H1 (cell line): ENCODE measurements around the gene KREMEN1. TPM values are rescaled to one million over a fixed set of nuclear protein-coding genes. Genes with fewer than 3 reads are reported as not detected.

Source experiments
- CTCF ChIA-PET: fragments of 300-600 bp; sonication (Branson Sonifier 250); formaldehyde crosslinking; loops from one replicate; lab custom pipeline; 2021; ENCODE audit not compliant: partially characterized antibody; lab: Charles Lee
- POLR2A ChIA-PET: fragments of 300-600 bp; sonication (Branson Sonifier 250); formaldehyde crosslinking; loops from one replicate; lab custom pipeline; 2021; ENCODE audit warnings: inconsistent platforms; ENCODE audit not compliant: partially characterized antibody; lab: Charles Lee
- DNase-seq, 2 experiments: peaks; one replicate each; pipeline versions ENCODE4 v3.0.0 to v3.0.0-alpha.2; 2010 to 2022; ENCODE audit warnings: low spot score in 2 of 2, low read depth in 1 of 2, mixed read lengths in 1 of 2
- FAIRE-seq: peaks from 2 replicates; lab custom pipeline; 2011; peaks lifted over from hg19 to GRCh38; lab: Jason Lieb, UNC
- H2AFZ ChIP-seq: 2 replicates; pipeline ENCODE4 v1.8.1; 2012; ENCODE audit warnings: low read length, inconsistent platforms
- H2AK5ac ChIP-seq: 2 replicates; pipeline ENCODE4 v1.6.1; 2013; ENCODE audit warnings: low read depth, low read length
- H2BK120ac ChIP-seq: replicated peaks from 2 replicates; pipeline ENCODE3; 2013; ENCODE audit warnings: low read depth, low read length, inconsistent platforms
- H2BK12ac ChIP-seq: 2 replicates; pipeline ENCODE4 v1.6.1; 2013; ENCODE audit warnings: low read depth, low read length
- H2BK15ac ChIP-seq: 2 replicates; pipeline ENCODE4 v1.6.1; 2013; ENCODE audit warnings: low read length
- H2BK20ac ChIP-seq: 2 replicates; pipeline ENCODE4 v1.6.1; 2013; ENCODE audit warnings: low read length
- H2BK5ac ChIP-seq: 2 replicates; pipeline ENCODE4 v1.6.1; 2013; ENCODE audit warnings: low read depth, low read length
- H3K14ac ChIP-seq: 2 replicates; pipeline ENCODE4 v1.6.1; 2013; ENCODE audit warnings: inconsistent platforms; ENCODE audit not compliant: insufficient read length
- H3K18ac ChIP-seq: 2 replicates; pipeline ENCODE4 v1.6.1; 2013; ENCODE audit warnings: low read length; ENCODE audit errors: extremely low read depth
- H3K23ac ChIP-seq: 2 replicates; pipeline ENCODE4 v1.6.1; 2013; ENCODE audit warnings: inconsistent platforms; ENCODE audit not compliant: insufficient read length
- H3K23me2 ChIP-seq: 2 replicates; pipeline ENCODE4 v1.6.1; 2013; ENCODE audit warnings: low read depth, low read length
- H3K27ac ChIP-seq: 2 replicates; pipeline ENCODE4 v1.6.1; 2011; ENCODE audit warnings: low read depth, low read length, inconsistent platforms
- H3K27me3 ChIP-seq, 4 experiments: replicated peaks in 1 of 4; 1 replicate in 1 of 4; 2 replicates in 3 of 4; pipeline versions ENCODE4 v1.6.1 to v1.8.1; 2011 to 2013; ENCODE audit warnings: low read length in 3 of 4, mild to moderate bottlenecking in 3 of 4, inconsistent platforms in 2 of 4, mixed read lengths in 2 of 4, moderate library complexity in 1 of 4; ENCODE audit not compliant: control insufficient read depth in 3 of 4, insufficient read depth in 3 of 4; ENCODE audit errors: extremely low read depth in 1 of 4
- H3K36me3 ChIP-seq, 4 experiments: 2 replicates each; pipeline versions ENCODE4 v1.6.1 to v1.8.1; 2011 to 2013; ENCODE audit warnings: mild to moderate bottlenecking in 4 of 4, low read length in 3 of 4, moderate library complexity in 2 of 4, control low read depth in 1 of 4, inconsistent platforms in 1 of 4; ENCODE audit not compliant: insufficient read depth in 4 of 4, control insufficient read depth in 2 of 4
- H3K4ac ChIP-seq: replicated peaks from 2 replicates; pipeline ENCODE3; 2013; ENCODE audit warnings: low read length, low read depth, mixed read lengths, inconsistent platforms; ENCODE audit not compliant: insufficient read length
- H3K4me1 ChIP-seq, 4 experiments: replicated peaks in 1 of 4; 1 replicate in 1 of 4; 2 replicates in 3 of 4; pipeline versions ENCODE4 v1.6.1 to v1.8.1; 2011 to 2013; ENCODE audit warnings: low read length in 3 of 4, inconsistent platforms in 2 of 4, mixed read lengths in 1 of 4; ENCODE audit not compliant: insufficient read depth in 4 of 4, control insufficient read depth in 3 of 4
- H3K4me2 ChIP-seq, 2 experiments: 2 replicates each; pipeline versions ENCODE4 v1.6.1 to v1.8.1; 2011 to 2013; ENCODE audit warnings: low read depth in 2 of 2, low read length in 2 of 2, control low read depth in 1 of 2, inconsistent platforms in 1 of 2, mild to moderate bottlenecking in 1 of 2; ENCODE audit not compliant: insufficient read depth in 1 of 2
- H3K4me3 ChIP-seq, 4 experiments: fragments of 200-600, 300-600 bp in 1 of 4; sonication (generic), shearing (Covaris generic), sonication (Bioruptor Twin) in 1 of 4; 2 replicates each; pipeline versions ENCODE4 v1.5.1 to v1.8.1; 2011 to 2016; ENCODE audit warnings: low read length in 4 of 4, low read depth in 3 of 4, control low read depth in 2 of 4, inconsistent platforms in 2 of 4, mild to moderate bottlenecking in 2 of 4, mixed read lengths in 1 of 4, moderate library complexity in 1 of 4; ENCODE audit not compliant: insufficient read depth in 2 of 4; ENCODE audit errors: extremely low read depth in 1 of 4
- H3K56ac ChIP-seq: replicated peaks from 2 replicates; pipeline ENCODE3; 2013; ENCODE audit warnings: low read depth, mild to moderate bottlenecking, mixed read lengths, low read length, inconsistent platforms; ENCODE audit not compliant: insufficient read length
- H3K79me1 ChIP-seq: 2 replicates; pipeline ENCODE4 v1.6.1; 2013; ENCODE audit warnings: low read depth, low read length, control low read depth
- H3K79me2 ChIP-seq, 2 experiments: 2 replicates each; pipeline versions ENCODE4 v1.6.1 to v1.8.1; 2012 to 2013; ENCODE audit warnings: low read length in 2 of 2, mild to moderate bottlenecking in 2 of 2, inconsistent platforms in 1 of 2; ENCODE audit not compliant: insufficient read depth in 2 of 2, control insufficient read depth in 1 of 2
- H3K9ac ChIP-seq, 4 experiments: replicated peaks in 1 of 4; 1 replicate in 1 of 4; 2 replicates in 3 of 4; pipeline versions ENCODE4 v1.6.1 to v1.8.1; 2011 to 2013; ENCODE audit warnings: low read depth in 3 of 4, low read length in 3 of 4, control low read depth in 2 of 4, mild to moderate bottlenecking in 2 of 4, moderate library complexity in 2 of 4, inconsistent platforms in 1 of 4; ENCODE audit errors: extremely low read depth in 1 of 4
- H3K9me3 ChIP-seq, 2 experiments: 2 replicates each; pipeline versions ENCODE4 v1.6.1 to v1.8.1; 2012 to 2013; ENCODE audit warnings: mild to moderate bottlenecking in 2 of 2, moderate library complexity in 2 of 2, control low read depth in 1 of 2, inconsistent platforms in 1 of 2, low read depth in 1 of 2, low read length in 1 of 2, mixed read lengths in 1 of 2; ENCODE audit not compliant: insufficient read depth in 2 of 2
- H4K20me1 ChIP-seq, 2 experiments: replicated peaks in 1 of 2; 2 replicates each; pipeline versions ENCODE3 to v1.8.1; 2011 to 2013; ENCODE audit warnings: inconsistent platforms in 2 of 2, low read length in 2 of 2, mild to moderate bottlenecking in 1 of 2; ENCODE audit not compliant: insufficient read depth in 2 of 2, control insufficient read depth in 1 of 2
- H4K5ac ChIP-seq: 2 replicates; pipeline ENCODE4 v1.6.1; 2013; ENCODE audit warnings: low read length, low read depth, mixed read lengths, inconsistent platforms; ENCODE audit not compliant: insufficient read length
- H4K8ac ChIP-seq: 2 replicates; pipeline ENCODE4 v1.8.0; 2013; ENCODE audit warnings: mild to moderate bottlenecking, moderate library complexity, low read length, inconsistent platforms; ENCODE audit not compliant: insufficient read depth; ENCODE audit errors: extremely low read depth
- H4K91ac ChIP-seq: replicated peaks from 2 replicates; pipeline ENCODE3; 2013; ENCODE audit warnings: low read length, mixed read lengths, inconsistent platforms; ENCODE audit not compliant: insufficient read length
- CTCF ChIP-seq, 3 experiments: IDR thresholded peaks; 1 replicate in 2 of 3; 2 replicates in 1 of 3; pipeline versions ENCODE4 v1.5.1 to v1.6.1; 2011; ENCODE audit warnings: low read length in 3 of 3, mild to moderate bottlenecking in 3 of 3, inconsistent platforms in 2 of 3, low read depth in 1 of 3, moderate library complexity in 1 of 3; ENCODE audit not compliant: insufficient read depth in 1 of 3; ENCODE audit errors: control extremely low read depth in 1 of 3
- POLR2A ChIP-seq, 2 experiments: IDR thresholded peaks; 1 replicate in 1 of 2; 2 replicates in 1 of 2; pipeline ENCODE4 v1.6.1; 2011; ENCODE audit warnings: low read depth in 2 of 2, low read length in 2 of 2, mild to moderate bottlenecking in 2 of 2; ENCODE audit errors: control extremely low read depth in 1 of 2
- RAD21 ChIP-seq, 2 experiments: IDR thresholded peaks in 1 of 2; conservative IDR thresholded peaks in 1 of 2; 2 replicates each; pipeline ENCODE4 v1.6.1; 2011; ENCODE audit warnings: low read depth in 2 of 2, low read length in 2 of 2, improper control_type of control experiment in 1 of 2, inconsistent platforms in 1 of 2, mild to moderate bottlenecking in 1 of 2, moderate library complexity in 1 of 2
- TEAD4 ChIP-seq: IDR thresholded peaks from 2 replicates; pipeline ENCODE4 v1.6.1; 2012; ENCODE audit warnings: low read depth, low read length, inconsistent platforms, mixed read lengths
- WGBS, 2 experiments: shearing (Covaris generic) in 1 of 2; methylation state at CpG; one replicate each; pipeline versions ENCODE4 v1.1.6 to v1.1.7; 2013 to 2015; ENCODE audit warnings: low lambda C conversion rate in 2 of 2, mixed read lengths in 2 of 2, inconsistent platforms in 1 of 2, low coverage in 1 of 2, missing lambda C conversion rate in 1 of 2; ENCODE audit not compliant: insufficient replicate concordance in 2 of 2, insufficient coverage in 1 of 2, insufficient read length in 1 of 2; ENCODE audit errors: extremely low coverage in 1 of 2, missing lambda C conversion rate in 1 of 2; 5-methylcytosine and 5-hydroxymethylcytosine counted together
- polyA plus RNA-seq, 7 experiments: library from polyadenylated mRNA; depleted of rRNA in 3 of 7; stranded (reverse) in 5 of 7; unstranded in 2 of 7; fragments of >200 nt in 5 of 7; fragments of 200-250 nt in 2 of 7; gene quantifications; 1 replicate in 5 of 7; 2 replicates in 1 of 7; 4 replicates in 1 of 7; pipeline versions ENCODE4 v1.2.1 to v1.2.3, GENCODE V29; 2011 to 2013; ENCODE audit warnings: missing spikeins in 2 of 7, mixed read lengths in 2 of 7
- total RNA-seq: library from RNA; stranded (reverse); fragmentation: NEBNext Ultra II Directional; extraction: Animal tissue kit (Norgen Biotek cat#: 25700); gene quantifications from 2 replicates; pipeline ENCODE4 v1.2.1, GENCODE V29; 2021

The KREMEN1 gene
- total and polyA plus RNA-seq, 2 of the 8 experiments (the other 6 are each of a cell fraction or from before 2014, with no cell fraction given), result 2.1 to 3.2 TPM

GRCh38 chr22:29156507-29156906 is 83.7 kb downstream of the KREMEN1 start:
- no peak overlapping the region for H3K23ac ChIP-seq
- DNase-seq (peak in 1 of 2 experiments; percentile 68), FAIRE-seq (no peak)
- H2BK5ac ChIP-seq, result no peak overlapping the region
- H3K23me2 ChIP-seq, result no peaks in the 10 kb centered on the region
- no peaks in the 10 kb centered on the region for H4K20me1 ChIP-seq
- no peak overlapping the region for H3K9ac ChIP-seq
- H3K4me1 ChIP-seq, result peaks cover 5 to 15% (median 6%) of the 10 kb centered on the region in 4 experiments; a peak in 6 of 7 replicates
- H2BK15ac ChIP-seq, result peak overlapping the region; percentile 18; the same call in 1 of the 2 replicates
- H3K4me2 ChIP-seq, result no peak overlapping the region
- TF ChIP-seq TEAD4 (0 out of 2 replicates have a peak, but pooled peaks have one; percentile 6), CTCF (IDR thresholded peaks at IDR 0.05; ENCODE audit: control extremely low read depth in 1 of 3, insufficient read depth in 1 of 3, low read depth in 1 of 3, low read length in 3 of 3) (peak; percentile 40 to 55 (median 44); a peak in 3 of 4 replicates), RAD21 (IDR thresholded peaks at IDR 0.05 in 1 of 2, conservative IDR thresholded peaks at IDR 0.05 in 1 of 2; ENCODE audit: low read depth in 2 of 2, low read length in 2 of 2) (peak; percentile 48 to 60), POLR2A (IDR thresholded peaks at IDR 0.05; ENCODE audit: control extremely low read depth in 1 of 2, low read depth in 2 of 2, low read length in 2 of 2) (no peak)
- ChIA-PET POLR2A (interaction anchor here (1.0 to 1.8 kb wide), 2 partner anchors 39 to 110 kb away, joined by 3 to 5 read pairs; no protein-coding TSS in a partner anchor), CTCF (interaction anchor here (0.5 to 9.4 kb wide), 17 partner anchors 9 to 255 kb away, joined by 3 to 79 read pairs (median 3); no protein-coding TSS in a partner anchor)
- no peaks in the 10 kb centered on the region for H3K27me3 ChIP-seq
- H3K27ac ChIP-seq, result no peak overlapping the region
- no peak overlapping the region for H3K4me3 ChIP-seq
- no peak overlapping the region for H4K5ac ChIP-seq
- H3K9me3 ChIP-seq, result no peaks in the 10 kb centered on the region
- H3K56ac ChIP-seq, result no peak overlapping the region
- no peak overlapping the region for H3K14ac ChIP-seq
- H3K18ac ChIP-seq, result no peak overlapping the region
- H2AK5ac ChIP-seq, result no peak overlapping the region
- H4K8ac ChIP-seq, result no peak overlapping the region
- H3K4ac ChIP-seq, result no peak overlapping the region
- H2AFZ ChIP-seq, result peak overlapping the region; percentile 57; the same call in 1 of the 2 replicates
- no peak overlapping the region for H4K91ac ChIP-seq
- H3K79me2 ChIP-seq, result no peaks in the 10 kb centered on the region
- H3K36me3 ChIP-seq, result no peaks in the 10 kb centered on the region; a peak in 1 of 8 replicates
- 63% methylated on average over 9 of the region's 9 CpGs; no CpG with 5 or more reads in 1 of the 2 experiments for WGBS, 2 experiments
- H3K79me1 ChIP-seq, result no peaks in the 10 kb centered on the region
- H2BK120ac ChIP-seq, result no peak overlapping the region
- H2BK12ac ChIP-seq, result no peak overlapping the region
- H2BK20ac ChIP-seq, result no peak overlapping the region
